ENCODE results near the gene ARID1A. TPM values are rescaled to one million over a fixed set of nuclear protein-coding genes. Genes with fewer than 3 reads are reported as not detected.
A peak's percentile ranks its signal among the peaks of the same experiment; 100 is the strongest.

ARID1A gene
- total RNA-seq, 2 experiments from 2014 or later = 120 TPM

DNA sequence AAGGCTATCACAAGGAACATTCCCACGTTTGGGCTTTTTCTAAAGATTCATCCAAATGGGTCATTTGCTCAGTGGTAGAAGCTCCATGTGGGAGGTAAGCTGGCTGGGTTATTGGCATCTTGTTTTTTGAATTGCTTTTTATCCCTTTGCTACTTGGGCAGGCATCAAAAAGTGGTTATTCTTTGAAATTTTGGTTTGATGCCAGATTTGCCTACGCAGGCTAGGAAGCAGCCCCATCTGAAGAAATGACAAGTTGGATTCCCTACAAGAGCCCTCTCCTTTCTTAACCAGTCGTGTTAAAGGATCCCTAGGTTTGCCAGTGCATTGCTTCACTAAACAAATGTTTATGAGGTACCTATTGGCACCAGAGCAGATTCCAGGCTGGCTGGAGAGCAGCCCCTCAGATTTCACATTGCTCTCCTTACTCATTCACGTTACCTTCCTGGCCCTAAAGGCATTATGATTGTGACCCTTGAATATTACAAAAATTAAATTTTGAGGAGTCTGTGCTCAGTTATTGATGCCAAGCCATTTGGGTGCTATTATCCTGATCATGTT lies 38.8 kb downstream of the ARID1A start:
- H3K36me3 Mint-ChIP-seq (ENCODE audit: low read depth) = peaks cover 63% of the 10 kb centered on the region
- POLR2A ChIA-PET = no interaction called here
- no peaks in the 10 kb centered on the region for H3K27me3 Mint-ChIP-seq
- CTCF ChIA-PET = interaction anchor here (1.6 to 1.9 kb wide), 2 partner anchors 10 to 13 kb away, joined by 3 to 6 read pairs; no protein-coding TSS in a partner anchor
- H3K9me3 Mint-ChIP-seq = no peaks in the 10 kb centered on the region
- peak overlapping the region; percentile 56 for H3K27ac Mint-ChIP-seq
- no peak for DNase-seq
- no peak overlapping the region for H3K4me3 Mint-ChIP-seq
- peaks cover 69% of the 10 kb centered on the region for H3K4me1 Mint-ChIP-seq

DNA sequence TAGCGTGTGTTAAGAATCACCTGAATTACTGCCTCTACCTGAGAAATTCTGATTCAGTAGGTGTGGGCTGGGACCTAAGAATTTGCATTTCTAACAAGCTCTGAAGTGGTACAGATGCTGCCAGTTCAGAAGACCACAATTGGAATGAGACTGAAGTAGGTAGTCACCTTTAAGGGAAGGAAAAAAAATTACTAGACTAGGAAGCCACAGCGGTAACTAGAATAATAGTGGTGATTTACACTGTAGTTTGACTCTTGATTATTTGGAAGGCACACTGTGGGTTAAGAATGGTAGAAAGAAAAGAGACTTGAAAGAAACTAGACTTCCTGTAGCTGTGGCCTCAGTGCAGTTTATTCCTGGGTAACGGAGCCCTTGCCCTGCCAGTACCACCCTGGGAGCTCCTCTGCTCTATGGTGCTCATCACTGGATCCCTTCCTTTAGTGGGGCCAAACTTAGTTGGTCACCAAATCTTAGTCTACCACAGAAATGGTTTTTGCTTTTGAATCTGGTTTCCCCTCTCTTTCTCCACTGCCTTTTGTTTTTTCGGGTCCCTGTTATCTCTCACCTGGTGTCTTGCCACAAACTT lies 43.6 kb downstream of the ARID1A start:
- no peaks in the 10 kb centered on the region for H3K9me3 Mint-ChIP-seq
- peak overlapping the region; percentile 83 for H3K27ac Mint-ChIP-seq
- no peaks in the 10 kb centered on the region for H3K27me3 Mint-ChIP-seq
- peaks cover 66% of the 10 kb centered on the region for H3K36me3 Mint-ChIP-seq (ENCODE audit: low read depth)
- DNase-seq = peak; percentile 19
- H3K4me3 Mint-ChIP-seq = peak overlapping the region; percentile 31
- ChIA-PET POLR2A (interaction anchor here (0.8 kb wide), 1 partner anchor 46 kb away, joined by 6 read pairs; no protein-coding TSS in a partner anchor), CTCF (interaction anchor here (0.9 to 3.0 kb wide), 2 partner anchors 11 to 34 kb away, joined by 3 to 12 read pairs; no protein-coding TSS in a partner anchor)
- peaks cover 79% of the 10 kb centered on the region for H3K4me1 Mint-ChIP-seq

DNA sequence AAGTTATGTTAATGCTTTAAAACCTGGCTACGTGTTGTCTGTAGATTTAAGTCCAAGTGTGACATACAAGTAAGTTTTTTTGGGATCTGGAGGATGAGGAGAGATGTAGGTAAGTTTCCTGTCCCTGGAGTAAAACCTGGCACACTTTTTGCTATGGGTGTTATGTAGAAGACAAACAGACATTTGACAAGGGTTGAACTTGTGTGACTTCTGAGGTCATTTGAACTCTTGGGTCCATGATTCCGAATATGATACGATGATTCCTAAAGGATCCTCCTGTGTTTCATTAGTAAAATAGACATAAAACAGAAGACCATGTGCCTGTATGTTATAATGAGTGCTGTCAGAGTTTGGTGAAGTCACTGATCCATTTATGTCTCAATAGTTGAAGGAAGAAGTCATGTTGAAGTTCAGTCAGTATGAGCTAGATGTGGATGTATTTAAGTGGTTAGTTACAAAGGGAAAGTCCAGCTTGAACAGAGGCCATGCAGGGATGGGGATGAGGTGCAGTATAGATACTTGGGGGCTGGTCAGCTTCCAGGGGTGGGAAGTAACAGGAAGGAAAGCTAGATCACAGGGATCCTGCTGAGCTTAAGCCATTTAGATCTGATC lies 44.3 kb downstream of the ARID1A start:
- Mint-ChIP-seq H3K36me3 (ENCODE audit: low read depth) (peaks cover 68% of the 10 kb centered on the region), H3K27me3 (no peaks in the 10 kb centered on the region), H3K4me3 (no peak overlapping the region), H3K27ac (peak overlapping the region; percentile 83), H3K4me1 (peaks cover 81% of the 10 kb centered on the region), H3K9me3 (no peaks in the 10 kb centered on the region)
- DNase-seq = no peak
- POLR2A ChIA-PET = no interaction called here
- CTCF ChIA-PET = interaction anchor here (0.9 to 3.0 kb wide), 3 partner anchors 11 to 49 kb away, joined by 3 to 12 read pairs (median 3); no protein-coding TSS in a partner anchor

DNA sequence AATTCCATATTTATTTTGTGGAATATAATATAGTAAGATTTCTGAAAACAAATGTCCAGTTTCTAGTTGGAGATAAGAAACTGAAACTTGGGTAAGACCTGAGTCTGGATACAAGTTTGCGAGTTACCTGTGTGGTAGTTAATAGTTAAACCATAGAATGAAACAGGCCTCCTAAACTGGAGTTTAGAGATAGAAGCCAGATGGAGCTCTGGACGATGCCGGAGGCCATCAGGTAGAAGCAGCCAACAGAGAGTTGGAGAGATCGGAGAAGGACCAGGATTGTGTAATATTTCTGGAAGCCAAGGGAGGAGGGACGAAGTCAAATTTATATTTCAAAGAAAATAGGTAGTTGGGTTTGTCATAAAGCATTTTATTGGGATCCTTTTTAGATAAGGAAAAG lies 45.1 kb downstream of the ARID1A start:
- POLR2A ChIA-PET = interaction anchor here (0.6 kb wide), 1 partner anchor 47 kb away, joined by 3 read pairs; the partner anchor contains the start of gene PIGV

DNA sequence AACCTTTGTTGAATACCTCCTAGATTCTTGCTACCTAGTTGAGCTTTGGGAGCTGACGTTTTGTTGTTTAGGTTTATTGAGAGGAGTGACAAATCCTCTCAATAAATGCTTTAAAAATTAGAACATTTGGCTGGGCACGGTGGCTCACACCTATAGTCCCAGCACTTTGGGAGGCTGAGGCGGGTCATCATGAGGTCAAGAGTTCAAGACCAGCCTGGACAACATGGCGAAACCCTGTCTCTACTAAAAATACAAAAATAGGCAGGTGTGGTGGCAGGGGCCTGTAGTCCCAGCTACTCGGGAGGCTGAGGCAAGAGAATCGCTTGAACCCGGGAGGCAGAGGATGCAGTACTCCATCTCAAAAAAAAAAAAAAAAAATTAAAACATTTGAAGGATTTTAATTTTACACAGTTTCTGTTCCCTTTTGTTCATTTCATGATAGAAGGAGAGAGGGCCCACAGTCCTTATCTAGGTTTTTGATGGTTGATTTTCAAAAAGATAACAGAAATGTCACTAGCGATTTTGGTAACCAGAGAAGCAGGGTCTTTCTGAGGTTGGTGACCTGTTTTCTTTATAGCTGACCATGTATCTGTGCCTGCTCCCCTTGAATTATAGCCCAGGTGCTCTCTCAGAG lies 47.7 kb downstream of the ARID1A start:
- Mint-ChIP-seq H3K4me1 (peaks cover 89% of the 10 kb centered on the region), H3K27ac (peak overlapping the region; percentile 92), H3K27me3 (no peaks in the 10 kb centered on the region), H3K9me3 (no peaks in the 10 kb centered on the region), H3K36me3 (ENCODE audit: low read depth) (peaks cover 84% of the 10 kb centered on the region), H3K4me3 (peak overlapping the region; percentile 65)
- CTCF ChIA-PET = interaction anchor here (0.7 to 3.4 kb wide), 14 partner anchors 15 to 202 kb away, joined by 3 to 26 read pairs (median 4); partner anchors contain the start of gene PIGV
- POLR2A ChIA-PET = no interaction called here
- no peak for DNase-seq

More for the DNA sequence above, 45.1 kb downstream of the ARID1A start:
- no peaks in the 10 kb centered on the region for H3K9me3 Mint-ChIP-seq
- peaks cover 80% of the 10 kb centered on the region for H3K4me1 Mint-ChIP-seq
- H3K27ac Mint-ChIP-seq = no peak overlapping the region
- H3K36me3 Mint-ChIP-seq (ENCODE audit: low read depth) = peaks cover 68% of the 10 kb centered on the region
- CTCF ChIA-PET = interaction anchor here (1.0 to 3.0 kb wide), 2 partner anchors 12 to 50 kb away, joined by 3 to 12 read pairs; no protein-coding TSS in a partner anchor
- H3K27me3 Mint-ChIP-seq = no peaks in the 10 kb centered on the region
- no peak overlapping the region for H3K4me3 Mint-ChIP-seq
- DNase-seq = no peak

DNA sequence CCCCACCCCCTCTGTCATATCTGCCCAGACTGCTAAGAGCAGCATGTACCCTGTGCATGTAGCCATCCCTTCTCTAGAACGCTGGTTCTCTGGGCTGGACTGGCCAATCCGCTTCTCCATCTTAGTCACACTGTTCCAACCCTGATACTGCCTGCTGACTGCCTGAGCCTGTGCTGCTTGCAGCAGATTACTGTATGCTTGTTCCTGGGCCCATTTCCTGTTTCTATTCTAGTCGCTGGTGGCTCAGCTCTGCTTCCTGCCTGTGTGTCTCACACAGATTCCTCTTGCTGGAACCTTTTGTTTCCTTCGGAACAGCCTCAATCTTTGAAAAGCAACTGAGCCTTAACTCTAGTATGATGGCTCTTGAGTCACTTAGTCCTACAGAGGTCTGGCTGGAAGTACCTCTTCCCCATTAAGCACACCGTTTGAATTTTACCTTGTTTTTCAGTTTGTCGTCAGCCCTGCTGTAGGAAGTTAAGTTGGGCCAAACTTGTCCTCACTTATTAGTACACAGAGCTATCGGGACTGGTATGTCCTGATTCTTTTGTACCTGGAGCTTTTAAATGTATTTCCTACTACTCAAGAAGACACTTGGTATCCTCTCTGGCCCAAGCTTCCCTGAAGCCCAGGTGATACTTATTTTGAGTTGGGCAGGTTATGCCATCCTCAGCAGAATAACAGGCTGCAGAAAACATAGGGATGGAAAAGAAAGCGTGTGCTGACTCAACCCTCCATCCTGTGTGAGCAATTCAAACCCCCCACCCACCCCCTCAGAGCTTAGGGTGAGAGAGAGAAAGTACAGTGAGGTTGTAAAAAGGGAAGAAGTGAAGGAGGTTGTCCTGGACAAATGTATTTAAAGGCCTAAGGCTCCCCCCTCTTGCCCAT lies 48.5 kb downstream of the ARID1A start:
- ChIA-PET CTCF (interaction anchor here (0.6 to 3.4 kb wide), 15 partner anchors 9 to 202 kb away, joined by 3 to 26 read pairs (median 4); partner anchors contain the start of gene PIGV), POLR2A (interaction anchor here (0.6 to 0.7 kb wide), 2 partner anchors 36 to 44 kb away, joined by 3 read pairs; no protein-coding TSS in a partner anchor)
- DNase-seq = peak; percentile 94
- Mint-ChIP-seq H3K36me3 (ENCODE audit: low read depth) (peaks cover 85% of the 10 kb centered on the region), H3K4me1 (peaks cover 84% of the 10 kb centered on the region), H3K4me3 (peak overlapping the region; percentile 65), H3K27ac (peak overlapping the region; percentile 92), H3K9me3 (no peaks in the 10 kb centered on the region), H3K27me3 (no peaks in the 10 kb centered on the region)

DNA sequence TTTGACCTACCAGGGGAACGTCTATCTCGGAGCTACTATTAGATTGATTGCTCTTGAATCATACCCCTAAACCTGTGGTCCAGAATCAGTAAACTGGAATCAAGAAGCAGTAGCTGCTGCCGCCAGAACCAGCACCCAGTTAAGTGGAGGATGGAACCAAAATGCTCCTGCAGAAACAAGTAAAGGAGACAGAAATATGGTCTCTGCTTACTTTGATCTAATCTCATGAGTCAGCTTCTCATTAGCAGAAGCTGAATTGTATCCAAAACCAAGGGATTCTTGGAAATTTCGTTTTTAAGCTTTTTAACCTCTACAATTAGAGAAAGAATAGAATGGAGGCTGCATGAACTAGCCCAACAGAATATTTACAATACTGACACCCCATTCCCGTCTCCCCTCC lies 49.4 kb downstream of the ARID1A start:
- peaks cover 83% of the 10 kb centered on the region for H3K4me1 Mint-ChIP-seq
- peak overlapping the region; percentile 92 for H3K27ac Mint-ChIP-seq
- CTCF ChIA-PET = interaction anchor here (0.6 to 3.4 kb wide), 9 partner anchors 9 to 143 kb away, joined by 3 to 26 read pairs (median 4); partner anchors contain the start of gene PIGV
- H3K4me3 Mint-ChIP-seq = no peak overlapping the region
- no peak for DNase-seq
- POLR2A ChIA-PET = interaction anchor here (0.6 kb wide), 1 partner anchor 37 kb away, joined by 3 read pairs; no protein-coding TSS in a partner anchor
- no peaks in the 10 kb centered on the region for H3K27me3 Mint-ChIP-seq
- H3K36me3 Mint-ChIP-seq (ENCODE audit: low read depth) = peaks cover 83% of the 10 kb centered on the region
- no peaks in the 10 kb centered on the region for H3K9me3 Mint-ChIP-seq

DNA sequence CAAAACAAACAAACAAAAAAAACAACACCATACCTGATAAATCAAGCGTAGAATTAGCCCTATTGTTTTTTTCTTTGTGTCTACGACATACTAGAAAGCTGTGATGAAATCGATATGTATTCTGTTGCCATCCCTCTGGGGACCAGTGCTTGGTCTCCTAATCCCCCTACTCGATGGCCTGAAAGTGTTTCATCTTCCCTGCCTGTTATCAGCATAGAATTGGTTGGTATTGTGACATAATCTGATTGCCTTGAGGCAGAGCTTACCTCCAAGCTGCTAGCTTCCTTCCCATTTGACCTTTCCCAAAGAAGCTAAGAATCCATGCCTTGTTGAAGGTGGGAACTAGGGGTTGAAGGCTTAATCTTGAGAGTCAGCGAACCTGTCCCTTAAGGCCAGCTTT lies 51.2 kb downstream of the ARID1A start:
- CTCF ChIA-PET = interaction anchor here (0.6 to 2.2 kb wide), 7 partner anchors 8 to 49 kb away, joined by 3 to 8 read pairs (median 4); no protein-coding TSS in a partner anchor

DNA sequence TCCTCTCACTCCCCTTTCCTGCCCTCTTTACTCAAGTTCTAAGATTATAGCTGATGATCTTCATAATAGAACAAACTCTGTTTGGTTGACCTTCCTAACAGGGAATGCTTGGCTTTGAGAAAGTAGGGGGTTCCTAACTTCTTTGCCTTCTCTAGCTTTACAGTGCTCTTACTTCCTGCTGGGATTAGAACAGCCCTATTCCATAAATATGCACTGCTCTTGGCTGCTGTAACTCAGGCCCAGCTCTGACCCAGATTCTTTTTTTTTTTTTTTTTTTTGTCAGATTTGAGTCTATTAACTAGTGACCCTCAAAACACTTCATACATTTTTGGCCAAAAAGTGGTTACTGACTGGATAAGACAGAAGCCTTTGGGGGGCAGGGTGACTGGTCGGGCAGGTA lies 52.5 kb downstream of the ARID1A start:
- Mint-ChIP-seq H3K4me3 (no peak overlapping the region), H3K4me1 (peaks cover 74% of the 10 kb centered on the region), H3K36me3 (ENCODE audit: low read depth) (peaks cover 73% of the 10 kb centered on the region), H3K27me3 (no peaks in the 10 kb centered on the region), H3K27ac (no peak overlapping the region), H3K9me3 (no peaks in the 10 kb centered on the region)
- no peak for DNase-seq
- CTCF ChIA-PET = interaction anchor here (2.2 kb wide), 1 partner anchor 20 kb away, joined by 8 read pairs; no protein-coding TSS in a partner anchor
- POLR2A ChIA-PET = no interaction called here

More for the DNA sequence above, 51.2 kb downstream of the ARID1A start:
- no peak overlapping the region for H3K27ac Mint-ChIP-seq
- DNase-seq = no peak
- H3K4me3 Mint-ChIP-seq = no peak overlapping the region
- POLR2A ChIA-PET = no interaction called here
- H3K36me3 Mint-ChIP-seq (ENCODE audit: low read depth) = peaks cover 76% of the 10 kb centered on the region
- H3K4me1 Mint-ChIP-seq = peaks cover 78% of the 10 kb centered on the region
- H3K27me3 Mint-ChIP-seq = no peaks in the 10 kb centered on the region
- no peaks in the 10 kb centered on the region for H3K9me3 Mint-ChIP-seq

DNA sequence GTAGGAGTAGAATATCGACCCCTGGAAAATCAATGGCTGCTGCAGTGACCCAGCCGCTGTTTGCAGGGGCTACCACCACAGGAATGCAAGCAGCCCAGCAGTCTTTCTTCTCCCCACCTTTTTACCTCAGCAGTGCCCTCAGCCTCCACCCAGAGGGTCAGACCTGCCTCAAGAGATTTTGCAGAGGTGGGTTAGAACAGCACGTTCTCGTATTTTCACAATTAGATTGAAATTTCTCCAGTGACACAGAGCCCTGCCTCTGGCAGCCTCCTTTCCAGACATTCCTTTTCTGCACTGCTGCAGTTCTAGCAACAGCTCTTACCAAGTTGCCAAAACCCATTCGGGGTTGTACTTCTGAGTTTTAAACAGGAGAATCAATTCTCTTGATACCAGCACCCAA lies 53.6 kb downstream of the ARID1A start:
- Mint-ChIP-seq H3K27me3 (no peaks in the 10 kb centered on the region), H3K4me1 (peaks cover 66% of the 10 kb centered on the region), H3K9me3 (no peaks in the 10 kb centered on the region), H3K36me3 (ENCODE audit: low read depth) (peaks cover 75% of the 10 kb centered on the region), H3K27ac (no peak overlapping the region), H3K4me3 (no peak overlapping the region)
- CTCF ChIA-PET = no interaction called here
- DNase-seq = no peak
- POLR2A ChIA-PET = no interaction called here

DNA sequence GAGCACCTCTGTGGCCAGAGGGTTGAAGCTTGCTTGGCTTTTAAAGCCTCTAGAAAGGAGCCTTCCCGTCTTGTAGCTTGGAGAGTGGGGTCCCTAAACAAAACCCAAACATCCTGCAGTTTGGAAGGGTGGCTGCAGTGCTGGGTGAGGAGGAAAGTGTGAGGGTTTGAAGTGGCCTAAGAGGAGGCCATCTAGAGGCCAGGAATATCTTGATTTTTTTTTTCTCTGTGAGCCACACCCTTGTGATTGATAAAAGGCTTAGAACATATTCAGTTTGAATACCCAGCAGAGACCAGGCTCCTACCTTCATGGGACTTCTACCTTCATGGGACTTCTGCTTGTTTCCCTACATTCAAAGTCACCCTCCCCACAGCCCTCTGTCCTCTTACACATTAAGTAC lies 54.6 kb downstream of the ARID1A start:
- Mint-ChIP-seq H3K27me3 (no peaks in the 10 kb centered on the region), H3K36me3 (ENCODE audit: low read depth) (peaks cover 69% of the 10 kb centered on the region), H3K27ac (no peak overlapping the region), H3K4me1 (peaks cover 60% of the 10 kb centered on the region), H3K9me3 (no peaks in the 10 kb centered on the region), H3K4me3 (no peak overlapping the region)
- POLR2A ChIA-PET = no interaction called here
- DNase-seq = no peak
- CTCF ChIA-PET = interaction anchor here (1.0 kb wide), 1 partner anchor 224 kb away, joined by 3 read pairs; no protein-coding TSS in a partner anchor

DNA sequence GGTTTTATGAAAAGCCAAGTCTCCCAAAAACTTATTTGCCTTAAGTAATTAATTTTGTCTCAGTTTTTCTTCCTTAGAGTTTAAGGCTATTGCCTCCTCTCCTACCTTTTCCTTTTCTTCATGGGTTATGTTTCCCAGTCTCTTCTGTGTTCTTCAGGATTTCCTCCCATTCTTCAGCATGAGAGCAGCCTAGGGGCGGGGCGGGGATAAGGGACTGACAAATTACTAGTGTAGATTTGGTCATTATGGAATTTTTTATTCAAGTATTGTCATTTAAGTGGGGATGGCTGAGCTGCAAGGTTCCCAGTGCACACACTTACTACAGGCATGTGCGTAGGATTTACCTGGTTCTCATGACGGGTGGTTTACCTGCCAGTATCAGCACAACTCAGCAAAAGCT lies 56.7 kb downstream of the ARID1A start:
- CTCF ChIA-PET = no interaction called here
- DNase-seq = no peak
- Mint-ChIP-seq H3K27me3 (no peaks in the 10 kb centered on the region), H3K27ac (no peak overlapping the region), H3K36me3 (ENCODE audit: low read depth) (peaks cover 57% of the 10 kb centered on the region), H3K4me1 (peaks cover 48% of the 10 kb centered on the region), H3K4me3 (no peak overlapping the region), H3K9me3 (no peaks in the 10 kb centered on the region)
- POLR2A ChIA-PET = no interaction called here

Measured in activated CD4-positive, alpha-beta T cell treated with anti-CD3 and anti-CD28 coated beads, Interleukin-2, amount 10 ng/mL, durations not matched to agents 7 days and 5 days (primary cell).